ENCODE measurements around the gene TAF4B.

- no peak for TF ChIP-seq ZNF292 (tag by site-specific recombination; IDR thresholded peaks at IDR 0.05; ENCODE audit: borderline replicate concordance, low read depth)
- TF ChIP-seq REST (tag by site-specific recombination; IDR thresholded peaks at IDR 0.05): no peak
- no peak for TF ChIP-seq ZBTB49 (tag by site-specific recombination; IDR thresholded peaks at IDR 0.05; ENCODE audit: low read depth)
- TF ChIP-seq PATZ1 (tag by site-specific recombination; IDR thresholded peaks at IDR 0.05): no peak
- TF ChIP-seq TCF7L2 (IDR thresholded peaks at IDR 0.05; ENCODE audit: borderline replicate concordance, low read depth, low read length): no peak
Measured at GRCh38 chr18:26335571-26336487, 109.6 kb downstream of the TAF4B start.

All from HEK293 (cell line).